ENCODE measurements around the gene SCRG1. TPM values are rescaled to one million over a fixed set of nuclear protein-coding genes. Genes with fewer than 3 reads are reported as not detected.

The SCRG1 gene
- total RNA-seq, 2 experiments from 2014 or later: not detected

Other genes starting within 250 kb of the SCRG1 start
- gene GALNT7, start 230.3 kb downstream of the SCRG1 start, total RNA-seq: 10 to 100 TPM; 15.9 to 16.2 TPM
- 100 to 1,000 TPM; 592 to 620 TPM for gene HMGB2, start 64.8 kb downstream of the SCRG1 start, total RNA-seq
- gene SAP30, start 28.2 kb downstream of the SCRG1 start, total RNA-seq: 10 to 100 TPM; 15.5 to 16.4 TPM
- gene HAND2, start 131.1 kb upstream of the SCRG1 start, total RNA-seq: not detected